OCI-LY7 (cell line): ENCODE data around the gene AREG. TPM values are rescaled to one million over a fixed set of nuclear protein-coding genes. Genes with fewer than 3 reads are reported as not detected.

Source experiments
- BruUV-seq: library from RNA; stranded (reverse); fragments of 400-500 nt; replicated peaks from 2 replicates; lab custom pipeline; 2021; lab: Mats Ljungman, UMichigan
- CTCF ChIA-PET: fragments of 300-600 bp; sonication (Branson Sonifier 250); formaldehyde crosslinking; loops from one replicate; lab custom pipeline; 2022; ENCODE audit warnings: antibody characterized with exemption; ENCODE audit not compliant: unreplicated experiment; lab: Charles Lee
- POLR2A ChIA-PET: fragments of 300-600 bp; sonication (Branson Sonifier 250); formaldehyde crosslinking; loops from one replicate; lab custom pipeline; 2022; ENCODE audit warnings: antibody characterized with exemption; lab: Charles Lee
- DNase-seq: peaks from one replicate; pipeline ENCODE4 v3.0.0-alpha.2; 2015; ENCODE audit warnings: low spot score
- H2AFZ ChIP-seq: fragments of 200-600 bp; sonication (generic), shearing (Covaris generic); 2 replicates; pipeline ENCODE4 v1.6.1; 2014; ENCODE audit warnings: mild to moderate bottlenecking, antibody characterized with exemption, low read length, moderate library complexity
- H3K27ac ChIP-seq: fragments of 200-600 bp; sonication (generic); 2 replicates; pipeline ENCODE4 v1.5.1; 2014; ENCODE audit warnings: mixed run types, low read depth, mild to moderate bottlenecking, moderate library complexity, low read length, inconsistent platforms; ENCODE audit not compliant: poor library complexity, severe bottlenecking
- H3K36me3 ChIP-seq: fragments of 200-600 bp; sonication (generic); 2 replicates; pipeline ENCODE4 v1.6.1; 2014; ENCODE audit warnings: mild to moderate bottlenecking, antibody characterized with exemption, low read length, moderate library complexity, mixed read lengths; ENCODE audit not compliant: insufficient read depth
- H3K4me1 ChIP-seq: fragments of 200-600 bp; sonication (generic); 2 replicates; pipeline ENCODE4 v1.5.1; 2014; ENCODE audit warnings: mild to moderate bottlenecking, low read length; ENCODE audit not compliant: insufficient read depth, poor library complexity, severe bottlenecking
- H3K4me2 ChIP-seq: fragments of 200-600 bp; sonication (generic); 2 replicates; pipeline ENCODE4 v1.6.1; 2014; ENCODE audit warnings: mild to moderate bottlenecking, low read length
- H3K4me3 ChIP-seq: fragments of 200-600 bp; sonication (generic); 2 replicates; pipeline ENCODE4 v1.5.1; 2014; ENCODE audit warnings: mild to moderate bottlenecking, low read depth, low read length; ENCODE audit not compliant: poor library complexity, severe bottlenecking
- H3K79me2 ChIP-seq: fragments of 200-600 bp; sonication (generic); 2 replicates; pipeline ENCODE4 v1.6.1; 2016; ENCODE audit warnings: low read depth, mild to moderate bottlenecking, low read length, moderate library complexity, mixed read lengths; ENCODE audit not compliant: insufficient read depth
- H3K9me2 ChIP-seq: fragments of 200-600 bp; sonication (generic); 2 replicates; pipeline ENCODE4 v1.6.1; 2016; ENCODE audit warnings: mild to moderate bottlenecking, low read length, mixed read lengths; ENCODE audit not compliant: insufficient read depth
- H3K9me3 ChIP-seq: fragments of 200-600 bp; sonication (generic); 2 replicates; pipeline ENCODE4 v1.6.1; 2014; ENCODE audit warnings: mild to moderate bottlenecking, mixed run types, low read length, mixed read lengths
- H4K20me1 ChIP-seq: fragments of 200-600 bp; sonication (generic); 2 replicates; pipeline ENCODE4 v1.6.1; 2014; ENCODE audit warnings: mild to moderate bottlenecking, antibody characterized with exemption, low read length, moderate library complexity, mixed read lengths; ENCODE audit not compliant: insufficient read depth
- CTCF ChIP-seq: fragments of 200-600 bp; sonication (generic); conservative IDR thresholded peaks from 2 replicates; pipeline ENCODE4 v1.5.1; 2014; ENCODE audit warnings: mild to moderate bottlenecking, antibody characterized with exemption, low read length, moderate library complexity, mixed read lengths
- EZH2phosphoT487 ChIP-seq: fragments of 200-600 bp; sonication (generic); IDR thresholded peaks from 2 replicates; pipeline ENCODE4 v1.6.1; 2018; ENCODE audit warnings: low read depth, borderline replicate concordance, mild to moderate bottlenecking, mixed run types, antibody characterized with exemption, low read length, moderate library complexity, mixed read lengths
- intact Hi-C: fragments of 100-400 bp; cut with micrococcal nuclease; formaldehyde crosslinking; loops from one replicate; pipeline ENCODE4 v1.10.0; 2022; ENCODE audit not compliant: unreplicated experiment
- total RNA-seq, 2 experiments: library from RNA; depleted of rRNA in 1 of 2; stranded (reverse); fragments of >200 nt in 1 of 2; shearing (Covaris generic) in 1 of 2; gene quantifications; 2 replicates each; pipeline ENCODE4 v1.2.3, GENCODE V29; 2014 to 2022

Gene AREG
- total RNA-seq, 2 experiments from 2014 or later = not detected

GRCh38 chr4:74433043-74433442 is 11.9 kb upstream of the AREG start:
- H2AFZ ChIP-seq = no peak overlapping the region
- no peaks in the 10 kb centered on the region for H3K79me2 ChIP-seq
- no TSS peak for BruUV-seq
- no peaks in the 10 kb centered on the region for H3K9me2 ChIP-seq
- H3K27ac ChIP-seq = no peak overlapping the region
- no peak overlapping the region for H3K4me2 ChIP-seq
- H4K20me1 ChIP-seq = no peaks in the 10 kb centered on the region
- ChIA-PET CTCF (no interaction called here), POLR2A (no interaction called here)
- intact Hi-C loops = no loop called here
- H3K4me3 ChIP-seq = no peak overlapping the region
- no peaks in the 10 kb centered on the region for H3K9me3 ChIP-seq
- TF ChIP-seq EZH2phosphoT487 (no peak), CTCF (no peak)
- no peaks in the 10 kb centered on the region for H3K36me3 ChIP-seq
- DNase-seq = no peak
- no peaks in the 10 kb centered on the region for H3K4me1 ChIP-seq

GRCh38 chr4:74433541-74434172 is 11.3 kb upstream of the AREG start:
- no TSS peak for BruUV-seq
- H3K4me2 ChIP-seq = peak overlapping the region; percentile 33; the same call in 1 of the 2 replicates

More at GRCh38 chr4:74433541-74434172, 11.3 kb upstream of the AREG start:
- no peak for TF ChIP-seq EZH2phosphoT487
- no peak for TF ChIP-seq CTCF
- ChIA-PET CTCF (no interaction called here), POLR2A (no interaction called here)
- Histone ChIP-seq H3K9me3 (no peaks in the 10 kb centered on the region), H3K79me2 (no peaks in the 10 kb centered on the region), H3K9me2 (no peaks in the 10 kb centered on the region), H4K20me1 (no peaks in the 10 kb centered on the region), H3K27ac (no peak overlapping the region), H3K4me1 (no peaks in the 10 kb centered on the region), H3K4me3 (no peak overlapping the region), H2AFZ (0 out of 2 replicates have a peak overlapping the region, but pooled peaks have one; percentile 50), H3K36me3 (no peaks in the 10 kb centered on the region)
- intact Hi-C loops = no loop called here
- peak; percentile 9 for DNase-seq
